HCT116 (cell line): Measurements from ENCODE around the gene GIPR. TPM values are rescaled to one million over a fixed set of nuclear protein-coding genes. Genes with fewer than 3 reads are reported as not detected.
A peak's percentile ranks its signal among the peaks of the same experiment; 100 is the strongest.

Source experiments
- ATAC-seq: fragments of 200-7000 bp; cut with Tn5 transposase; 2 replicates; pipeline ENCODE4 v1.9.1; 2020; ENCODE audit warnings: mild to moderate bottlenecking, moderate library complexity
- BruUV-seq: library from RNA; stranded (reverse); fragments of 400-500 nt; replicated peaks from 2 replicates; lab custom pipeline; 2021; lab: Mats Ljungman, UMichigan
- CTCF ChIA-PET: fragments of 300-600 bp; sonication (Branson Sonifier 250); formaldehyde crosslinking; loops from one replicate; lab custom pipeline; 2021; ENCODE audit warnings: antibody characterized with exemption; lab: Charles Lee
- POLR2A ChIA-PET: fragments of 300-600, 350-600 bp; sonication (Branson Sonifier 250); formaldehyde crosslinking; loops from one replicate; lab custom pipeline; 2021; ENCODE audit warnings: antibody characterized with exemption; lab: Charles Lee
- RAD21 ChIA-PET, 2 experiments: fragments of 300-600 bp; sonication (Branson Sonifier 250); formaldehyde crosslinking; loops; one replicate each; lab custom pipeline; 2023; ENCODE audit warnings: low total read pairs in 2 of 2; ENCODE audit not compliant: uncharacterized antibody in 2 of 2, unreplicated experiment in 2 of 2, low non-redundant PET in 1 of 2; lab: Charles Lee
- DNase-seq: peaks from one replicate; pipeline ENCODE4 v3.0.0-alpha.2; 2010; ENCODE audit warnings: low read depth, low spot score
- H2AFZ ChIP-seq: fragments of 200-600 bp; shearing (Covaris generic), sonication (generic); 2 replicates; pipeline ENCODE4 v1.6.1; 2017; ENCODE audit warnings: low read depth, mixed run types, mixed read lengths, antibody characterized with exemption, low read length; ENCODE audit not compliant: poor library complexity, severe bottlenecking
- H3K27ac ChIP-seq: 2 replicates; pipeline ENCODE4 v1.5.1; 2012; ENCODE audit warnings: low read depth, low read length
- H3K27me3 ChIP-seq: fragments of 200-600 bp; sonication (generic); 2 replicates; pipeline ENCODE4 v1.6.1; 2016; ENCODE audit warnings: mixed run types, low read length, mixed read lengths; ENCODE audit not compliant: insufficient read depth
- H3K36me3 ChIP-seq, 2 experiments: fragments of 200-500 bp in 1 of 2; fragments of 200-600 bp in 1 of 2; sonication (Bioruptor generic) in 1 of 2; sonication (generic) in 1 of 2; 2 replicates each; pipeline versions ENCODE4 v1.5.1 to v1.6.1; 2014 to 2016; ENCODE audit warnings: low read length in 2 of 2, inconsistent platforms in 1 of 2, mixed read lengths in 1 of 2, mixed run types in 1 of 2; ENCODE audit not compliant: insufficient read depth in 2 of 2, control insufficient read depth in 1 of 2
- H3K4me1 ChIP-seq, 2 experiments: fragments of 200-600 bp in 1 of 2; sonication (generic) in 1 of 2; 2 replicates each; pipeline versions ENCODE4 v1.5.1 to v1.6.1; 2012 to 2017; ENCODE audit warnings: low read length in 2 of 2, inconsistent platforms in 1 of 2, mild to moderate bottlenecking in 1 of 2, mixed read lengths in 1 of 2, mixed run types in 1 of 2, moderate library complexity in 1 of 2; ENCODE audit not compliant: insufficient read depth in 2 of 2, control insufficient read depth in 1 of 2
- H3K4me2 ChIP-seq: fragments of 200-600 bp; sonication (generic); 2 replicates; pipeline ENCODE4 v1.6.1; 2017; ENCODE audit warnings: mixed run types, low read length, mixed read lengths
- H3K4me3 ChIP-seq, 2 experiments: fragments of 200-600 bp in 1 of 2; sonication (generic) in 1 of 2; replicated peaks in 1 of 2; 2 replicates each; pipeline ENCODE4 v1.5.1; 2011 to 2016; ENCODE audit warnings: low read length in 2 of 2, control low read depth in 1 of 2, low read depth in 1 of 2, mild to moderate bottlenecking in 1 of 2, mixed read lengths in 1 of 2, mixed run types in 1 of 2
- H3K79me2 ChIP-seq: fragments of 200-600 bp; sonication (generic); 2 replicates; pipeline ENCODE4 v1.6.1; 2017; ENCODE audit warnings: mild to moderate bottlenecking, mixed run types, low read length, moderate library complexity, mixed read lengths; ENCODE audit not compliant: insufficient read depth
- H3K9ac ChIP-seq: fragments of 200-600 bp; sonication (generic); 2 replicates; pipeline ENCODE4 v1.6.1; 2016; ENCODE audit warnings: low read length, mixed read lengths
- H3K9me2 ChIP-seq: fragments of 200-600 bp; sonication (generic), shearing (Covaris generic); 2 replicates; pipeline ENCODE4 v1.6.1; 2017; ENCODE audit warnings: mixed run types, mild to moderate bottlenecking, moderate library complexity; ENCODE audit not compliant: insufficient read depth
- H3K9me3 ChIP-seq, 2 experiments: fragments of 200-500 bp in 1 of 2; fragments of 200-600 bp in 1 of 2; sonication (Bioruptor generic) in 1 of 2; sonication (generic) in 1 of 2; 2 replicates each; pipeline ENCODE4 v1.6.1; 2014 to 2017; ENCODE audit warnings: low read length in 2 of 2, mixed read lengths in 2 of 2, inconsistent platforms in 1 of 2, low read depth in 1 of 2, mild to moderate bottlenecking in 1 of 2, mixed run types in 1 of 2, moderate library complexity in 1 of 2; ENCODE audit not compliant: control insufficient read depth in 1 of 2, insufficient read depth in 1 of 2
- H4K20me1 ChIP-seq: fragments of 200-600 bp; sonication (generic), shearing (Covaris generic); 2 replicates; pipeline ENCODE4 v1.6.1; 2017; ENCODE audit warnings: mixed run types, mild to moderate bottlenecking, moderate library complexity; ENCODE audit not compliant: insufficient read depth
- EGR1 ChIP-seq: IDR thresholded peaks from 2 replicates; pipeline ENCODE4 v1.6.1; 2012; ENCODE audit warnings: low read depth
- POLR2A ChIP-seq: IDR thresholded peaks from 2 replicates; pipeline ENCODE4 v1.7.0; 2011; ENCODE audit warnings: borderline replicate concordance; ENCODE audit not compliant: insufficient read depth, insufficient read length; ENCODE audit errors: extremely low read depth
- POLR2AphosphoS5 ChIP-seq: IDR thresholded peaks from 2 replicates; pipeline ENCODE4 v1.6.1; 2011; ENCODE audit warnings: mild to moderate bottlenecking, low read depth, low read length, moderate library complexity
- TCF7L2 ChIP-seq: IDR thresholded peaks from 2 replicates; pipeline ENCODE4 v1.7.0; 2011; ENCODE audit warnings: borderline replicate concordance, inconsistent platforms; ENCODE audit not compliant: insufficient read depth, insufficient read length; ENCODE audit errors: extremely low read depth
- ZNF274 ChIP-seq: fragments of 200-500 bp; sonication (Bioruptor generic); IDR thresholded peaks from 2 replicates; pipeline ENCODE4 v1.6.1; 2014; ENCODE audit warnings: mild to moderate bottlenecking, low read depth, low read length, inconsistent platforms
- intact Hi-C: fragments of 100-400 bp; cut with micrococcal nuclease; formaldehyde crosslinking; loops from 2 replicates; pipeline ENCODE4 v1.10.0; 2022
- total RNA-seq: library from RNA; stranded (reverse); gene quantifications from one replicate; pipeline ENCODE4 v1.2.1, GENCODE V29; 2021; ENCODE audit not compliant: unreplicated experiment
- TF ChIP-seq, protein P1 (sequence below): IDR thresholded peaks from 2 replicates; pipeline ENCODE4 v1.6.1; 2011; ENCODE audit warnings: mild to moderate bottlenecking, low read length, moderate library complexity; ENCODE audit not compliant: insufficient replicate concordance; ENCODE audit errors: extremely low read depth
- TF ChIP-seq, protein P2 (sequence below), 3 experiments: fragments of 200-600 bp in 1 of 3; sonication (generic) in 1 of 3; IDR thresholded peaks in 2 of 3; conservative IDR thresholded peaks in 1 of 3; 2 replicates each; pipeline ENCODE4 v1.5.1; 2012 to 2017; ENCODE audit warnings: low read depth in 2 of 3, low read length in 2 of 3, antibody characterized with exemption in 1 of 3, borderline replicate concordance in 1 of 3, control low read depth in 1 of 3, mild to moderate bottlenecking in 1 of 3, mixed read lengths in 1 of 3, mixed run types in 1 of 3, moderate library complexity in 1 of 3; ENCODE audit not compliant: insufficient read depth in 1 of 3

Gene GIPR
- total RNA-seq, 1 experiment from 2014 or later, result 14.1 TPM

DNA sequence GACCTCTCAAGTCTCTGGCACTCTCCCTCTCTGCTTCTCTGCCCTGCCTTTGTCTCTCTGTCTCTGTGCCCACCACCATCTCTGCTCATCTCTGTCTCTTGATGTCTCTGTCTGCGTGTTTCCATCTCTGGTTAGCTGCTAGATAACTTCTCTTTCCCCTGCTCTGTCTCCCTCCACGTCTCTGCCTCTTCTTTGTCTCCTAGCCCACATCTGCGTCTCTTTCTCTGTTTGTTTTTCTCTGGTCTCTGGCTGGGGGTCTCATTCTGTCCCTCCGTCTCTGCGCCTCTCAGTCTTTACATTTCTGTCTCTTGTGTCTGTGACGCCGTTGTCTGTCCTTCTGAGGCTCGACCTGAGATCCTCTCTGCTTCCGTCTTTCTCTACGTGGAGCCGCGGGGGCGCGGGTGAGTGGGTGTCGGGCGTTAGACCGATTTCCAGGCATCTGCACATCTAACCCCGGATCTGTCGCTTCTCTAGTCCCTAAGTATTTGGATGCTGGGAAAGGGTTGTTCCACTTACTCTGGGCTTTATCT lies 386 bp downstream of the GIPR start (continued):
- no peak for TF ChIP-seq TCF7L2
- TF ChIP-seq, protein P1, sequence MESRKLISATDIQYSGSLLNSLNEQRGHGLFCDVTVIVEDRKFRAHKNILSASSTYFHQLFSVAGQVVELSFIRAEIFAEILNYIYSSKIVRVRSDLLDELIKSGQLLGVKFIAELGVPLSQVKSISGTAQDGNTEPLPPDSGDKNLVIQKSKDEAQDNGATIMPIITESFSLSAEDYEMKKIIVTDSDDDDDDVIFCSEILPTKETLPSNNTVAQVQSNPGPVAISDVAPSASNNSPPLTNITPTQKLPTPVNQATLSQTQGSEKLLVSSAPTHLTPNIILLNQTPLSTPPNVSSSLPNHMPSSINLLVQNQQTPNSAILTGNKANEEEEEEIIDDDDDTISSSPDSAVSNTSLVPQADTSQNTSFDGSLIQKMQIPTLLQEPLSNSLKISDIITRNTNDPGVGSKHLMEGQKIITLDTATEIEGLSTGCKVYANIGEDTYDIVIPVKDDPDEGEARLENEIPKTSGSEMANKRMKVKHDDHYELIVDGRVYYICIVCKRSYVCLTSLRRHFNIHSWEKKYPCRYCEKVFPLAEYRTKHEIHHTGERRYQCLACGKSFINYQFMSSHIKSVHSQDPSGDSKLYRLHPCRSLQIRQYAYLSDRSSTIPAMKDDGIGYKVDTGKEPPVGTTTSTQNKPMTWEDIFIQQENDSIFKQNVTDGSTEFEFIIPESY, result no peak
- no peak; the same call in 1 of the 2 replicates for TF ChIP-seq EGR1
- TF ChIP-seq ZNF274, result no peak
- TF ChIP-seq, protein P2, sequence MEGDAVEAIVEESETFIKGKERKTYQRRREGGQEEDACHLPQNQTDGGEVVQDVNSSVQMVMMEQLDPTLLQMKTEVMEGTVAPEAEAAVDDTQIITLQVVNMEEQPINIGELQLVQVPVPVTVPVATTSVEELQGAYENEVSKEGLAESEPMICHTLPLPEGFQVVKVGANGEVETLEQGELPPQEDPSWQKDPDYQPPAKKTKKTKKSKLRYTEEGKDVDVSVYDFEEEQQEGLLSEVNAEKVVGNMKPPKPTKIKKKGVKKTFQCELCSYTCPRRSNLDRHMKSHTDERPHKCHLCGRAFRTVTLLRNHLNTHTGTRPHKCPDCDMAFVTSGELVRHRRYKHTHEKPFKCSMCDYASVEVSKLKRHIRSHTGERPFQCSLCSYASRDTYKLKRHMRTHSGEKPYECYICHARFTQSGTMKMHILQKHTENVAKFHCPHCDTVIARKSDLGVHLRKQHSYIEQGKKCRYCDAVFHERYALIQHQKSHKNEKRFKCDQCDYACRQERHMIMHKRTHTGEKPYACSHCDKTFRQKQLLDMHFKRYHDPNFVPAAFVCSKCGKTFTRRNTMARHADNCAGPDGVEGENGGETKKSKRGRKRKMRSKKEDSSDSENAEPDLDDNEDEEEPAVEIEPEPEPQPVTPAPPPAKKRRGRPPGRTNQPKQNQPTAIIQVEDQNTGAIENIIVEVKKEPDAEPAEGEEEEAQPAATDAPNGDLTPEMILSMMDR (IDR thresholded peaks at IDR 0.05 in 2 of 3, conservative IDR thresholded peaks at IDR 0.05 in 1 of 3; ENCODE audit: borderline replicate concordance in 1 of 3, insufficient read depth in 1 of 3, low read depth in 2 of 3, low read length in 2 of 3), result no peak

DNA sequence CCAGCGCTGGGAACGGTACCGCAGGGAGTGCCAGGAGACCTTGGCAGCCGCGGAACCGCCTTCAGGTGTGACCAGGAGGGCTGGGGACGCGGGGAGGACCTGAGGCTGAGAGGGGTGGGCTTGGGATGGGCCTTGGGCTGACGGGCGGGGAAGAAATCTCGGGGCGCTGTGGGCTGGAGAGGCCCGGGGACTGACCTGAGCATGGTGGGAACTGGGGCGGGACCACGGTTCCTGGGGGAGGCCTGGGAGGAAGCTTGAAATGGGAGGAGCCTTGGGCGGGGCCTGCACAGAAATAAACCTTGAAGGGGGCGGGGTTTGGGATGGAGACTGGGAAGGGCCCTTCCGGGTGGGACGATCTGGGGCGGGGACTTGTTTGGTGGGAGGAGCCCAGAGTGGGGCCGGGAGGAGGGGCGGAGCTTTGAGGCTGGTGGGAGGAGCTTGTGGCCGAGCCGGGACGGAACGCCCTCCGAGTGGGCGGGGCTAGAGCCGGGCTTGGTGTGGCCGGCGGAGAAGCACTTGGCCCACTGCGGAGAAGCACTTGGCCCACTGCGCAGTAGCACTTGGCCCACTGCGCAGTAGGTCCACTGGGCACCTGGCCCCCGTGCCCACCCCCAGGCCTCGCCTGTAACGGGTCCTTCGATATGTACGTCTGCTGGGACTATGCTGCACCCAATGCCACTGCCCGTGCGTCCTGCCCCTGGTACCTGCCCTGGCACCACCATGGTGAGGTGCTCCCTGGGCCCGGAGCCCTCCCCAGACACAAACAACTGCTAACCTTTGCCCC lies 2.8 kb downstream of the GIPR start:
- CTCF ChIA-PET, result interaction anchor here (0.6 to 2.7 kb wide), 13 partner anchors 9 to 243 kb away, joined by 3 to 16 read pairs (median 3); partner anchors contain the start of genes FOXA3, QPCTL and SNRPD2
- peak; percentile 93 for DNase-seq
- no peaks in the 10 kb centered on the region for H3K9me3 ChIP-seq
- RAD21 ChIA-PET, result interaction anchor here in 1 of 2 experiments (0.5 to 1.3 kb wide), 5 partner anchors 25 to 347 kb away, joined by 3 to 5 read pairs (median 3); no protein-coding TSS in a partner anchor
- peak; percentile 81 for ATAC-seq
- H3K9me2 ChIP-seq, result no peaks in the 10 kb centered on the region
- H3K27me3 ChIP-seq, result no peaks in the 10 kb centered on the region
- no peaks in the 10 kb centered on the region for H3K79me2 ChIP-seq
- H3K4me2 ChIP-seq, result peak overlapping the region; percentile 95
- H3K9ac ChIP-seq, result peak overlapping the region; percentile 91
- H4K20me1 ChIP-seq, result no peaks in the 10 kb centered on the region
- BruUV-seq, result no TSS peak
- H2AFZ ChIP-seq, result no peak overlapping the region
- H3K4me3 ChIP-seq, result peak overlapping the region; percentile 76 to 85
- peak overlapping the region; percentile 71 for H3K27ac ChIP-seq
- POLR2A ChIA-PET, result interaction anchor here (0.8 to 1.9 kb wide), 12 partner anchors 10 to 203 kb away, joined by 3 to 24 read pairs (median 5); partner anchors contain the start of genes EML2, FOSB, QPCTL and SNRPD2
- no peaks in the 10 kb centered on the region for H3K36me3 ChIP-seq
- peaks cover 11 to 40% of the 10 kb centered on the region in 2 experiments for H3K4me1 ChIP-seq
- TF ChIP-seq POLR2A (peak; percentile 42), POLR2AphosphoS5 (peak; percentile 86)
- TF ChIP-seq, protein P1, result no peak
- intact Hi-C loops, result no loop called here
